ENCODE data around the gene PFN4.

Gene PFN4

GRCh38 chr2:24077879-24078278 lies 45.3 kb downstream of the PFN4 start:
- no peak for DNase-seq (ENCODE audit: low read depth in 2 of 2)

GRCh38 chr2:24077535-24077877 lies 45.6 kb downstream of the PFN4 start:
- no peak for DNase-seq (ENCODE audit: low read depth in 2 of 2)

- no peak for DNase-seq (ENCODE audit: low read depth in 2 of 2)
These were observed 46.1 kb downstream of the PFN4 start for GRCh38 chr2:24076849-24077534.

GRCh38 chr2:24075915-24076848 lies 47.0 kb downstream of the PFN4 start, which contains the start of gene SF3B6:
TSS of gene SF3B6 (minus strand) at chr2:24076326. CDS start at chr2:24076229, 97 bp downstream.
- peak; percentile 96 to 100 for DNase-seq (ENCODE audit: low read depth in 2 of 2)

- no peak for DNase-seq (ENCODE audit: low read depth in 2 of 2)
These were observed 47.9 kb downstream of the PFN4 start for GRCh38 chr2:24075259-24075658.

- no peak for DNase-seq (ENCODE audit: low read depth in 2 of 2)
These were observed 49.3 kb downstream of the PFN4 start for GRCh38 chr2:24073816-24074215.

GRCh38 chr2:24072259-24072658 lies 50.9 kb downstream of the PFN4 start:
- DNase-seq (ENCODE audit: low read depth in 2 of 2), result no peak

GRCh38 chr2:24065341-24065740 lies 57.8 kb downstream of the PFN4 start:
- DNase-seq (ENCODE audit: low read depth in 2 of 2), result no peak
